DOHH2 (cell line): ENCODE measurements around the gene ZNF578.
"Not testable (repeated sequence)": the region's sequence is repeated elsewhere in the genome, so short reads cannot be mapped to it uniquely, and the experiment has no call there.

Source experiments
- EZH2phosphoT487 ChIP-seq: fragments of 200-600 bp; sonication (generic); IDR thresholded peaks from 2 replicates; pipeline ENCODE4 v1.6.1; 2017; ENCODE audit warnings: borderline replicate concordance, mild to moderate bottlenecking, antibody characterized with exemption, low read length, moderate library complexity, mixed read lengths
- TF ChIP-seq, protein P1 (sequence below): fragments of 200-600 bp; sonication (generic); IDR thresholded peaks from one replicate; pipeline ENCODE4 v1.5.1; 2014; ENCODE audit warnings: antibody characterized with exemption, mild to moderate bottlenecking, low read depth, low read length; ENCODE audit not compliant: poor library complexity, severe bottlenecking

DNA sequence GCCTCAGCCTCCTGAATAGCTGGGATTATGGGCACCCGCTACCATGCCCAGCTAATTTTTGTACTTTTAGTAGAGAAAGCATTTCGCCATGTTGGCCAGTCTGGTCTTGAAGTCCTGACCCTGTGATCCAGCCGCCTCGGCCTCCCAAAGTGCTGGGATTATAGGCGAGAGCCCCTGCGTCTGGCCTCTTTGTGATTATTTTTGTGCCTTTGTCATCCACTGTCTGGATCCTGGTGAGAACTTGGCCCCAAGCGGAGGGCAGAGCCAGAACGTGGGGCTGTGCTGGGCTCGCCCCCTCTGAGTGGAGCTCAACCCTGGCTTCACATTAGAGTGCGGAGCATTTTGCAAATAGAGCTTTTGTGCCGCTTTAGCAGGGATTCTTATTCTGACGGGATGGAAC is 47.6 kb downstream of the ZNF578 start:
- TF ChIP-seq, protein P1, sequence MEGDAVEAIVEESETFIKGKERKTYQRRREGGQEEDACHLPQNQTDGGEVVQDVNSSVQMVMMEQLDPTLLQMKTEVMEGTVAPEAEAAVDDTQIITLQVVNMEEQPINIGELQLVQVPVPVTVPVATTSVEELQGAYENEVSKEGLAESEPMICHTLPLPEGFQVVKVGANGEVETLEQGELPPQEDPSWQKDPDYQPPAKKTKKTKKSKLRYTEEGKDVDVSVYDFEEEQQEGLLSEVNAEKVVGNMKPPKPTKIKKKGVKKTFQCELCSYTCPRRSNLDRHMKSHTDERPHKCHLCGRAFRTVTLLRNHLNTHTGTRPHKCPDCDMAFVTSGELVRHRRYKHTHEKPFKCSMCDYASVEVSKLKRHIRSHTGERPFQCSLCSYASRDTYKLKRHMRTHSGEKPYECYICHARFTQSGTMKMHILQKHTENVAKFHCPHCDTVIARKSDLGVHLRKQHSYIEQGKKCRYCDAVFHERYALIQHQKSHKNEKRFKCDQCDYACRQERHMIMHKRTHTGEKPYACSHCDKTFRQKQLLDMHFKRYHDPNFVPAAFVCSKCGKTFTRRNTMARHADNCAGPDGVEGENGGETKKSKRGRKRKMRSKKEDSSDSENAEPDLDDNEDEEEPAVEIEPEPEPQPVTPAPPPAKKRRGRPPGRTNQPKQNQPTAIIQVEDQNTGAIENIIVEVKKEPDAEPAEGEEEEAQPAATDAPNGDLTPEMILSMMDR: not testable (repeated sequence)
- TF ChIP-seq EZH2phosphoT487: not testable (repeated sequence)
